ENCODE results near the gene ABR. TPM values are rescaled to one million over a fixed set of nuclear protein-coding genes. Genes with fewer than 3 reads are reported as not detected.
"Not testable (repeated sequence)": the region's sequence is repeated elsewhere in the genome, so short reads cannot be mapped to it uniquely, and the experiment has no call there.

ABR gene
- total RNA-seq, 1 experiment from 2014 or later = 42.2 TPM

DNA sequence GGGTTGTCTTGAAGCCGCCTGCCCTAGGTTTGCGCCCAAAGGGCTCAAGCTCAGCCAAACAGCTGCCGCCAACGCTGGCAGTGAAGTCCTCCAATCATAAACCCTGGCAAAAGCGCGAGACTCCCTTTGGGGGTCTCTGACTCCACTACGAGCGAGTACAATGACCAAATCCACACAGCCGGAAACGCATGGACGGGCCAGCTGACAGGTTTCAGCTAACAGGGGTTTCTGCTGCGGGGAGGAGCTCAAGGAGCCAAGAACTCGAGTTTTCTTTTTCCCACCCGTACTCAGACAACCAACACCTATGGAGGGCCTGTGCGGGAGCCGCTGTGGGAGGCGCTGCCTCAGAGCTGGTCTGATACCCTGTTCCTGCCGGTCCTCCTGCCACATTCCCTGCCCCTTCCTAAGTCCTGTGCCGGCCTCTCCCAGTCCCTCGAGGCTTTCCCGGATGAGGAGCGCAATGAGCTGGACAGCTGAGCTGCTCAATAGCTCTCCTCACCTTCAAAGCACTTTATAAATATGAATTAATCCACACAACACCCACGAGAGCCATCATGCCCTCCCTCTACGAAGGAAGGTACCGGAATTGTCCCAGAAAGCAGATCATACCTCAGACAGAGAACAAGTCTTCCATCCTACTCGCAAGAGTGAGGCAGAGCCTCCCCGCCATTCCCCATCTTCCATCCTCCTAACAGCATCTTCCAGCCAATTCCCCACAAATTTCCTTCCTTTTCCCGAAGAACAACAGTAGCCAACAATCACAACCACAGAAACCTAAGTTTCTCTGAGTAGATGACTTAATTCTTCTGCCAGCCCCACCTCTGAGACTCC is 6.1 kb downstream of the ABR start:
- no peak for DNase-seq (ENCODE audit: low read depth)

DNA sequence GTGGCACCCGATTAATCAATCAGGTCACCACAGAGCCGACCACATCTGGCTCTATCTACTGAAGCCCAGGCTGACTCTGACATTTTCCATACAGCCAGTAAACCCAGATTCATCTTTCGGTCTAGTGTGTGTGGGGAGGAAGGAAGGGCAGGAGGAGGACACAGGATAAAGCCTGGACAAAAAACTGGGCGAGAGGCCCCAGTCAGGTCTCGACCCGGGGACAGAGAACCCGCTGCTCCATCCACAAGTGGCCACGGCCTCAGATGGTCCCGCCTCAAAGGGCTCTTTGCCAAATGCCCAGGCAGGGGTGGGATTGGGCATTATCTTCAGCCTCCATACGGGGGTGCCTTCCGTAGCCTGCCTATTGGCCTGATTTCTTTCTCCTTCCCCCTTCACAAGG is 7.8 kb downstream of the ABR start:
- no peak for DNase-seq (ENCODE audit: low read depth)

DNA sequence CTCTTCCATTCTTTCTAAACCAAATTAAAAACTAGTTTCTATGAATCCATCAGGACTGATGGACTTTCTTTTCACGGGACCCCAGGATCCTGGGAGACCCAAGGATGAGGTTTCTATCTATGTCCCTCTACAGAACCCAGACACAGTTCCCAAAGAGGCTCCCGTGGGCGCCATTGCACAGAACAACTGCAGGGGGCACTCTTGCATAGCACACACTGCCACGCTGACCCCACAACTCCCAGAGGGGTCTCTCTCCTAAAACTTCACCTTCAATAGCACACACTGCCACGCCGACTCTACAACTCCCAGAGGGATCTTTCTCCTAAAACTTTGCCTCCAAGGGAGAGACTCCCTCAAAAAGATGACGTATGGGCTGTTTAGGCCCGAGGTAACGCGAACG is 9.0 kb downstream of the ABR start:
- no peak for DNase-seq (ENCODE audit: low read depth)

DNA sequence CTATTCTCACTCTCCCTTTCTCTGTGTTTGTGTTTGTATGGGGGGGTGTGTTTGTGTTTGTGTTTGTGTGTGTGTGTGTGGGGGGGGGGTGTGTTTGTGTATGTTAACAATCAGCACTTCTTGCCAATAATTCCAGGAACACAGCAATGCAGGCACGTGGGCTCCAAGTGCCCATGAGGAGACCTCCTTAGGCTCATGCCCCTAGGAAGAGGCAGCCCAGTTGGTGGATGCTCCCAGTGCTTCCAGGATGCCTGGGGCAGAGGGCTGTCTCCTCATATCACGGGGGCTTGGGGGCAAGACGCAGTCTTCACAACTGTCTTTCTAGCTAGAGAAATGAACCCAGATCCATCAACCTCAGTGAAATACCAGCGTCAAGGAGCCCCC is 9.9 kb downstream of the ABR start:
- no peak for DNase-seq (ENCODE audit: low read depth)

DNA sequence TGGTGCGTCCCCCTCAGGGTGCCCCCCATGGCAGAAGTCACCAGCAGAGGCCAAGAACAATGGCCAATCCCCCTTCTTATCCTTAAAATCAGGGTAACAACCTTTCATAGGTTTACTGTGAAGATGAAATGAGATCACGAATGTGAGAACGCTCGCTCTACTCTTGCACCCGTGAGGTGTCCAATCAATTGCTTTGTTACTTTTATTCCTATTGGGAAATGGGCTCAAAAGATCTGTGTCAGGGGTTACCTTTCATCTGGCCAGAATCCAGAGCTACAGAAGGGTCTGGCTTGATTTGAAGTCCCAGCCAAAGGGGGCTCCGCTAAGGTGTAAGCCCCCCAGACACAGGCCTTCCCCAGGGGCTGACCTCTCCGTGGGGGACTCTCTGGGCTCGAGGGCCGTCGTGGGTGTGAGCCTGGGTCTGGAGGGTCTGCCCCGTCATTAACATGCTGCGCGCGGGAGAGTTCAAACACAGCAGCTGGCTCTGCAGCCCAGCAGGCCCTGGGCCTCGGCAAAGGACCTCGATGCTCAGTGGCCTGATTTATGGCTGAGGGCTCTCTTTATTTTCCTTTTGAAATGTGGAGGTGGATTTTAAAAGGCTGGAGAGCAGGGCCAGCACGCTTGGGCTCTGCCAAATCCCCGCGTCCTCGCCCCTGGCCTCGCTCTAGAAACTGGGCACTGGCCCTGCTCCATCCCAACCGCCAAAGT is 10.4 kb downstream of the ABR start:
- DNase-seq (ENCODE audit: low read depth) = no peak

DNA sequence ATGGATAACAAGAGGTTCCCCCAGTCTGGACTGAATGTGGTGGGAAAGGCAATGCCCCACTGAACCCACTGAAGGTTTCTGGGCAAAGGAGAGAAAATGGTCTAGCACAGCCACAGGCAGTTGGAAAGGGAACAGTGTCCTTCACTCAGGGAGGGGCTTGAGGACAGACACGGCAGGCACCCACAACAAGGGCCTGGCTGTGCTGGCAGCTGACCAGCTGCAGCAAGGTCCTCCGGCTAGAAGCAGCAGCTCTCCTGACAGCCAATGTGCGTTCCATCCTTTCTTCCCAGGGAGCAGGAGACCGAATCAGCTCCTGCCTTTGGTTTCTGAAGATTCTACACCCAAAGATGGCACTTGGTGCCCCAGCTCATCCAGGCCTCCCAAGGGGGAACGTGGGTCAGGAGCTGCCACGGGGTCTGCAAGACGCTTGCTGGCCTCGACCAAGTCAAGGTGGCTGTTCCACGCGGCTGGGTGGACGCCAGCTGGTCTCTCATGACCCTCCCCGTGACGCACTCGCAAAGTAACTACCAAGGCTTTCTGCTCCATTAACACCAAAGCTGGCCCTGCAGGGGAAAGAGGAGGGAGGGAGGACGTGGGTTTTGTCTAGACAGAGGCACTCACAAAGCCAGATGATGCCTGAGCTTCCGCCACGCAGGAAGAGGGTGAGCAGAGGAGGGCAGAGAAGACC is 11.1 kb downstream of the ABR start:
- DNase-seq (ENCODE audit: low read depth) = no peak

DNA sequence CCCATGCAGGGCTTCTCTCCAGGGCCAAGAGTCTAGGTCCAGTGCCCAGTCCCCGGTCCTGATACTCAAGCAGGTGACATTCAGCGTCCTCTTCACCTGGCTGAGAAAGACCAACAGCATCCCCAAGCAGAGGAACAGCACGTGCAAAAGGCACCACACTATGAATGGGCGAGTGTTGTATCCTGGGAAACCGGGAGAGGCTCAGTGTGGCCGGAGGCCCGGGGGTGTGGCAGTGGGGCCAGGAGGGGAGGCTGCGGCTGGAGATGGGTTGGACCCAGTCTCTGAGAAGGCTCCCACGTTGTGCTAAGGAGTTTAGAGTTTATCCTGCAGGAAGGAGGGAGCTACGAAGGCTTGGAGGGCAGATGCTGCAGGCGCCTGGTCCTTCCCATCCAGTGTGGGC is 13.5 kb downstream of the ABR start:
- no peak for DNase-seq (ENCODE audit: low read depth)

DNA sequence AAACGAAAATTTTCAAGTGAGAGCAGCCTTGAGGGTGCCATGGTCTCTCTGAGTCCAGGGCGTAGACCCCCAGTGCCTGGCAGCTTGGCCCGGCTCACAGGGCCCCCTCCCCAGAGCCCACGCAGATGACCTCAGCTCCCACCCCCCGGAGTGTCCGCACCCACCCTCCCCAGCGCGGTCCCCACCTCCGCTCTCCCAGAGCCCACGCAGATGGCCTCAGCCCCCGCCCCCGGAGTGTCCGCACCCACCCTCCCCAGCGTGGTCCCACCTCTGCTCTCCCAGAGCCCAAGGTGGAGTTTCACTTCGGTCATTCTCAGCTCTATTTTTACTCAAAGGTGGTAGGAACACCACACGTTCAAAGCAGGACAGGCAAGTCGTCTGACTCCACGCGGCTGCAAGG is 13.9 kb downstream of the ABR start:
- no peak for DNase-seq (ENCODE audit: low read depth)

DNA sequence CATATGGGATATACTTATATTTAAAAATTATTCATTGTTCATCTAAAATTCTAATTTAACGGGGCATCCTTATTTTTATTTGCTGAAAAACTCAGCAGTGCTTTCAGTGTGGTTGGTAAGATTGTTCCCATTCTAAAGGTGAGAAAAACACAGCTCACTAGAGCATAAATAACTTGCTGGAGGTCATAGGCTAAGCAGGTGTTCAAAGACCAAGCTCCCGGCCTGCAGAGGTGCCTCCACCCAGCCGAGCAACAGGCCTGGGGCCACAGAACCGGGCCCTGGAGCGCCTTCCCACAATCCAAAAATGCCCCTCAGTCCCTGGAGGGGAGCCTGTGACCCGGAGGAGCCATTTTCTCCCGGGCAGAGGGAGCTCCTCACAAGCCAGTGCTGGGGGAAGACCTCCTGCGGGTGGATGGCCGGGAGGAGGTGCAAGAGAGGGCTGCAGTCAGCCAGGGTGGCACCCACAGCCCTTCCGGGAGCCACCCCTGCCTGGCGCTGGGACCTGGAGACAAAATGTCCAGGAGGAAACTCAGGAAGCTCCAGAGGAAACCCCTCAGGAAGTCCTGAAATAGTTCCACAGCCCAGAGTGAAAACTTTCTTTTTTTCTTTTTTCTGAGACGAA is 14.7 kb downstream of the ABR start:
- DNase-seq (ENCODE audit: low read depth) = no peak

DNA sequence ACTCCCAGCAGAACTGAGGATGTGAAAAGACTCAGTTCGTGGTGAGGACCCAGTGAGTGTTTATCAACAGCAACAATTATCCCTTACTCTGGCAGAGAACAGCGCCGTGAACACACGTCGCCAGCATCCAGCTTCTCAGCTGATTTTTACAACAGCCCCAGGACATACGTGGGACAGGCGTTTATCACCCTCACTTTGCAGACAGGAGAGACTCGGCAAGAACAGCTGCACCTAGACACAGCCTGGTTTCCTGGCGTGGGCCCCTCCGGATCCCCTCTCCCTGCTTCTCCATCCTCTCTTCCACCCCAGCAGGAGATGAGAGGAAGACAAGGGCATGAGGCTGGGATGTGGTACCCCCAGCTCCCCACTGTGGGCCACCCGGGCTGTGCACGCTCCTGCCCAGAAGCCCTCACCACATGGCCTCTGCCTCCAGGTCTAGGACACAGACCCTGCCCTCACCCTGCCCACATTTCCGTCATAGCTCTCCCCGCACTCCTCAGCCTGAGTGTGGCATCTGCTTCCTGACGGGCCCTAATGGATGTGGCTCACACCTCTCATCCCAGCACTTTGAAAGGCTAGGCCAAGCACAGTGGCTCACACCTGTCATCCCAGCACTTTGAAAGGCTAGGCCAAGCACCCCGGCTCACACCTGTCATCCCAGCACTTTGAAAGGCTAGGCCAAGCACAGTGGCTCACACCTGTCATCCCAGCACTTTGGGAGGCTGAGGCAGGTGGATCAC is 17.5 kb downstream of the ABR start:
- no peak for DNase-seq (ENCODE audit: low read depth)

DNA sequence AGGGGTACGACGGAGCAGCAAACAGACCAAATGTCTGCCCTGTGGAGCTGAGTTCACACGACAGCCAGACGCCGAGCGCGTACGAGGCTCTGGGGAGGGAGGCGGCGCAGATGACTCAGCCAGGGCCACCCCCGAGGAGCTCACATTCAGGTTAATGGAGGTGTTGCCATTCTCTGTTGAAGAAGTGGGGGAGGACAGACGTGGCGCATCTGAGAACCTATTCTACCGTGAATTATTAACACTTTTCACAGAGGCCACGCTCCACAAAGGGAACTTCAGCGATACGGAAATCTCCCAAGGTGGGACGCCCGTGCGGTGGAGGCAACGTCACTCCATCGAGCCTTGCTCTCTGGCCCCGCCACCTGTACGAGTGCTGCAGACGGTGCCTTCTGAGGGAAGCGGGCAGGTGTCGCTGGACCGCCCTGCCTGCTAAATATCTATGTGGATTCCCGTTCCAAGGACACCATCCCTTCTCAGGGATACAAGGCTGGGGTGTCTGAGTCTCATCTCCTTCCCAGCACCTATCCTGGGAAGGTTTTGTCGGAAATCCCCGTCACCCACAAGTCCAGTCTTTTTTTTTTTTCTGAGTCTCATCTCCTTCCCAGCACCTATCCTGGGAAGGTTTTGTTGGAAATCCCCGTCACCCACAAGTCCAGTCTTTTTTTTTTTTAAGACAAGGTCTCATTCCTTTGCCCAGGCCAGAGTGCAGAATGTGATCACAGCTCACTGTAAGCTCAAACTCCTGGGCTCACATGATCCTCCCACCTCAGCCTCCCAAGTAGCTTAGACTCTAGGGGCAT is 19.0 kb downstream of the ABR start:
- DNase-seq (ENCODE audit: low read depth) = no peak

DNA sequence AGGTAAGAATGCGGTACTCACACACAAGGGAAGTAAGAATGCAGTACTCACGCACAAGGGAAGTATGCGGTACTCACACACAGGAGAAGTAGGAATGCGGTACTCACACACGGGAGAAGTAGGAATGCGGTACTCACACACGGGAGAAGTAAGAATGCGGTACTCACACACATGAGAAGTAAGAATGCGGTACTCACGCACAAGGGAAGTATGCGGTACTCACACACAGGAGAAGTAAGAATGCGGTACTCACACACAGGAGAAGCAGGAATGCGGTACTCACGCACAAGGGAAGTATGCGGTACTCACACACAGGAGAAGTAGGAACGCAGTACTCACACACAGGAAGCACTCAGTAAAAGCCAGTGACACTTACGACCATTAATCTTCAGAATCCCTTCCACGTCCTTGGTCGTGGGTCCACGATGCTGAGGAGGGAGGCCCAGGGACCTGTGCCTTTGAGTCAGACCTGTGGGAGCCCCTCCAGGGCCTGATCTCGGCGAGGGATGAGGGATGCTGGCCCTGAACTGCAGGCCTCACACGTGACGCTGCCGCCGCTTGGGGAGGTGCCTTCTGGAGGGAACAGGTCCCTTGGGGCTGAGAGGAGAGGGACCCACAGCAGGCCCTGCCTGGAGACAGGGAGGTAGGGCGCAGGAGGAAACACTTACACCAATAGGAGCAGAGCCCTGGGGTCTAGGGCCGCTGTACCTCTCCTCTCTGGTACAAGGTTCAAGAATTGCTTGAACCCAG is 20.2 kb downstream of the ABR start:
- DNase-seq (ENCODE audit: low read depth) = no peak

DNA sequence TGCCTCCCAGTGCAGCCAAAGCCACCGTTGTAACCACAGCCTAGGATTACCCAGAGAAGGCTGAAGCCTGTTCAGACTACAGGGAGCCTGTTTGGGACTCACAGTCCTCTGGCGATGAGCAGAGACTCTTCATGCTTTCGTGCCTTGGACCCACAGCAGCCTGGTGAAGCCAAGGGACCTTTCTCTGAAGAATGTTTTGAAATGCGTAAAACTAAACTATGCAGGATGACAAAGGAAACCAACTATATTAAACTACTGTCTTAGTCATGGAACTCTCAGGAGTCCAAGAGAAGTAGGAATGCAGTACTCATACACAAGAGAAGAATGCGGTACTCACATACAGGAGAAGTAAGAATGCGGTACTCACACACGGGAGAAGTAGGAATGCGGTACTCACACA is 20.9 kb downstream of the ABR start:
- DNase-seq (ENCODE audit: low read depth) = no peak

DNA sequence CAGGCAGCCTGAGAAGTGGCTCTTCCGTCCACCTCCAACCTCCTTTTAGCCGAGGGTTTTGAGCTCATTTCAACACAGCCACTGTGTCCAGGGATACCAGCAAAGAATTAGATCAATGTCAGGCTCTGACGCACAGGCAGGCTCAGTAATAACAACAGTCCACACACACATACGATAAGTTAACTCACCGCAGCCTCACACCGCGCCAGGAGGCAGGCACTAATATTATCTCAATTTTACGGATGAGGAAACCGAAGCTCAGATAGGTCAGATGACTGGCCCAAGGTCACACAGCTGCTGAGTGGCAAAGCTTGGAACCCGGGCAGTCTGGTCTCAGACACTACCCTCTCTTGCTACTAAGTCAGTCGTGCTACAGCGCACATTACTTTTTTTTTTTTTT is 22.9 kb downstream of the ABR start:
- no peak for DNase-seq (ENCODE audit: low read depth)

DNA sequence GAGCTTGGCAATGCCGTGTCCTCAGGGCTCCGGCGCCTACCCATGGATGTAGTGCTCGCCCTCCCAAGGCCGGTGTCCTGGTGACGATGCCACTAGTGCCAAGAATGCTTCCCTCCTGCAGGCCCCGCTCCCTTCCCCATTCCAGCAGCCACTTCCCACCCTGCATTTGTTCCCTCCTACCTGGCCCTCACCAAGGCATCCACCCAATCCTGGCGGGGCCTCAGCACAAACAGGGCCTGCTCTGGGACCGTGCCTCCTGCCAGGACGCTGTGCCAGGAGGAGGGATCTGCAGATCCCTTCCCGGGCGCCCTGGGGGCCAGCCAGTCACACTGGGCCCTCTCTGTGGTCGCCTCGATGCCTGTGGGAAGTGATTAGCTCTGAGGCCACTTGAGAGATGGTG is 25.1 kb downstream of the ABR start:
- DNase-seq (ENCODE audit: low read depth) = no peak

DNA sequence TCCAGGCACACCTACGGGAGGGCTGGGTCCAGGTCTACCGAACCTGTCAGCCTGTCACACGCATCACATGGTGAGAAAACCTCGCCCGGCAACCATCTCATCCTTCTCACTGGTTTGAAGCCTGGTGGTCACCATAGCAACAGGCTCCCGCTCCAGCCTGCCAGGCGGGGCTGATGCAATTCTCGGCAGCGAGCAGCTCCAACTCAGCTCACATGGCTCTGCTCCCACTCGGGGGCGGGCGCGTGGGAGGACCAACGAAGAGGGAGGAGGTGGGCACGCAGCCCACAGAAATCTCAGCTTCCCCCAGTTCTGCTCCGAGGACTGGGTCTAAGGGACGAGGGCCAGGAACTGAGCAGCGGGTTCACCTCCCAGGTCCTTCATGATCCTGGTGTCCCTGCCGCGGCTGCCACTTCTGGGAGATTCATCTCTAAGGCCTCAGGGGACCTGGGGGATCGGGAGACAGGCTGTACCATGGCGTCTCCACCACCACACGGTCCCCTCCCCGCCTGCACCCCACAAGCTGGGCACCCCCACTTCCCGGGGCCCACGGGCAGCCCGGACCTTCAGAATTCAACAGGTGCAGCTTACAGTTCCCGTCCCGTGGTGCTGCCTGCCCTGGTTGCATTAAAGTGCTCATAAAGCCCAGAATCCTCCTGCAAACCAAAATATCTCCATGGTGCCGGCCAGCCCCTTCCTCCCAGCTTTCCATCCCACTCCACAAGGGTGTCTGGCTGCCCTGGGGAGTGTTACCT is 25.8 kb downstream of the ABR start:
- DNase-seq (ENCODE audit: low read depth) = no peak

DNA sequence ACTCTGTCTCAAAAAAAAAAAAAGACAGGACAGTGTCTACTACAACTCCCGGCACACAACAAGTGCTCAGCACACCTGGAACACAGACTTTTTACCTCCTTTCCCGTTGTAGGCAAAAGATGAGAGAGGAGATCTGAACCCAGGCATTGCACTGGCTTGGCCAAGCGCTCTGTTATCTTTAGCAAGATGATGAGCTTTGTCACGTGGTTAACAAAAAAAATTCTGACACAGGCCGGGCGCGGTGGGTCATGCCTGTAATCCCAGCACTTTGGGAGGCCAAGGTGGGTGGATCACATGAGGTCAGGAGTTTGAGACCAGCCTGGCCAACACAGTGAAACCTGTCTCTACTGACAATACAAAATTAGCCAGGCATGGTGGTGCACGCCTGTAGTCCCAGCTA is 27.2 kb downstream of the ABR start:
- not testable (repeated sequence) for DNase-seq (ENCODE audit: low read depth)

DNA sequence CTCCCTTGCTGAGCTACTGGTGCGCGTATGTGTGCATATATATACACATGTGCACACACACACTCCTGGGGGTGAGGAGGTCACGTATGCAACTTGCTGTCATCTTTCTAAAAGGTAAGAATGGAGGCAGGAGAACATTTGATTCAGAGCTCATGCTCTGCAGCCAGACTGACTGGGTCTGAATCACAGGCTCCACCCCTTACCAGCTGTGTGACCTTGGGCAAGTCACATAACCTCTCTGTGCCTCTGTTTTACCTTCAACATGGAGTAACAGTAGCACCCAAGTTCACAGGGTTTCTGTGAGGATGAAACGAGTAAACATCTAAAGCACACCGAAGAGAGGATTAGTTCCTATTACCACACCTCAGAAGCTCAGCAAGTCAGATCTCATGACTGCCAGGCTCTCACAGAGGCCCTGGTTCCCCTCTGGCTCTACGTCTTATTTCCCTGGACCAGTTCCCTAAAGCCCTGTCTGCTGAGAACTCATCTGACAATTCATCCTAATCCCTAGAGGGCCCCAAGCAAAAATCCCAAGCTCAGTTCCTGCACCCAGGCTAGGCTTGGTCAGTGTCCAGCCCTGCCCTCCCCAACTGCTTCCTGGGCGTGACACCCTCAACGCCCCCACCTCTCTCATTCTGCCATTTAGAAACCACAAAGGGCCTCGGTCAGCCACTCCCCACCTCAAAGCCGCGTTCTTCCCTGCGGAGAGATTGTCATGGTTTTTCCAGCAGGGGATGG is 28.7 kb downstream of the ABR start:
- peak; percentile 40 for DNase-seq (ENCODE audit: low read depth)

DNA sequence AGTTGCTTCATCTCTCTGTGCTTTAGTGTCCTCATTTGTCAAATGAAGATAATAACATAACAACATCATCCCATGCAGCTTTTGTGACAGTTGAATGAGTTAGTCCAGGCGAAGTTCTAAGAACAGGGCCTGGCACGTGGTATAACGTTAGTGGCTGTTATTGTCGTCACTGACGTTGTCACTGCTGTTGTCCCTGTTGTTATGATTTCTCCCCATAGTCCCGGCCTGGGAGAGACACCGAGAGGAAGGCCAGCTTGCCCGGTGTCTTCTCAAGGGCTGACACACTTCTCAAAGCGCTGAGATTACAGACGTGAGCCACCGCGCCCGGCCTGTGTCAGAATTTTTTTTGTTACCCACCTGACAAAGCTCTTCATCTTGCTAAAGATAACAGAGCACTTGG is 29.9 kb downstream of the ABR start:
- DNase-seq (ENCODE audit: low read depth) = no peak

Data from RPMI7951 (cell line).